PC-9 (cell line): ENCODE data around the gene MTARC2.

ENCODE experiments used
- EZH2 ChIP-seq: fragments of 200-600 bp; sonication (generic); IDR thresholded peaks from 2 replicates; pipeline ENCODE4 v1.8.0; 2017; ENCODE audit warnings: antibody characterized with exemption, low read depth
- TF ChIP-seq, protein P1 (sequence below): fragments of 200-600 bp; sonication (generic); conservative IDR thresholded peaks from 2 replicates; pipeline ENCODE4 v1.6.1; 2017; ENCODE audit warnings: mixed run types, antibody characterized with exemption, mild to moderate bottlenecking, moderate library complexity

DNA sequence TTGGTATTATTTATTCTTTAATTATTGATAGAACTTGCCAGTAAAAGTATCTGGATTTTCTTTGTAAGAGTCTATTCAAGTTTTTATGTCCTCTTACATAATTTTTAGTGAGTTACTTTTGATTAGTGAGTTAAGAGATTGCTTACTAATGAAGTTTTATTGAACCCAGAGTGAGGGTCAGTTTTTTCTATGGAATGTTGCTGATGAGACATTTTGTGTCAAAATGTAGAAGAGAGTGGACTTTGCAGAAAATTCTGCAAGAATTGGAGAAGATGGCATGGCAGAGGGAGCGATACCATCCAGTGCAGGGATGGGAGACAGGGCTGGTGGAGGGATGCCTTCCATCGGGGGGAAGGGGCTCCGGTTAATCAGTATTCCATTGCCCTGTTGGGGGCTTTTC, 11.0 kb downstream of the MTARC2 start:
- TF ChIP-seq, protein P1, sequence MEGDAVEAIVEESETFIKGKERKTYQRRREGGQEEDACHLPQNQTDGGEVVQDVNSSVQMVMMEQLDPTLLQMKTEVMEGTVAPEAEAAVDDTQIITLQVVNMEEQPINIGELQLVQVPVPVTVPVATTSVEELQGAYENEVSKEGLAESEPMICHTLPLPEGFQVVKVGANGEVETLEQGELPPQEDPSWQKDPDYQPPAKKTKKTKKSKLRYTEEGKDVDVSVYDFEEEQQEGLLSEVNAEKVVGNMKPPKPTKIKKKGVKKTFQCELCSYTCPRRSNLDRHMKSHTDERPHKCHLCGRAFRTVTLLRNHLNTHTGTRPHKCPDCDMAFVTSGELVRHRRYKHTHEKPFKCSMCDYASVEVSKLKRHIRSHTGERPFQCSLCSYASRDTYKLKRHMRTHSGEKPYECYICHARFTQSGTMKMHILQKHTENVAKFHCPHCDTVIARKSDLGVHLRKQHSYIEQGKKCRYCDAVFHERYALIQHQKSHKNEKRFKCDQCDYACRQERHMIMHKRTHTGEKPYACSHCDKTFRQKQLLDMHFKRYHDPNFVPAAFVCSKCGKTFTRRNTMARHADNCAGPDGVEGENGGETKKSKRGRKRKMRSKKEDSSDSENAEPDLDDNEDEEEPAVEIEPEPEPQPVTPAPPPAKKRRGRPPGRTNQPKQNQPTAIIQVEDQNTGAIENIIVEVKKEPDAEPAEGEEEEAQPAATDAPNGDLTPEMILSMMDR, result no peak
- no peak for TF ChIP-seq EZH2
